HG03025 (cell line): Measurements from ENCODE around the gene POU3F1.

Experiments used
- ATAC-seq: cut with Tn5 transposase; IDR thresholded peaks from one replicate; pipeline ENCODE4 v1.9.1; 2021; ENCODE audit warnings: mild to moderate bottlenecking, moderate library complexity; ENCODE audit not compliant: unreplicated experiment, low FRiP score

POU3F1 gene

DNA sequence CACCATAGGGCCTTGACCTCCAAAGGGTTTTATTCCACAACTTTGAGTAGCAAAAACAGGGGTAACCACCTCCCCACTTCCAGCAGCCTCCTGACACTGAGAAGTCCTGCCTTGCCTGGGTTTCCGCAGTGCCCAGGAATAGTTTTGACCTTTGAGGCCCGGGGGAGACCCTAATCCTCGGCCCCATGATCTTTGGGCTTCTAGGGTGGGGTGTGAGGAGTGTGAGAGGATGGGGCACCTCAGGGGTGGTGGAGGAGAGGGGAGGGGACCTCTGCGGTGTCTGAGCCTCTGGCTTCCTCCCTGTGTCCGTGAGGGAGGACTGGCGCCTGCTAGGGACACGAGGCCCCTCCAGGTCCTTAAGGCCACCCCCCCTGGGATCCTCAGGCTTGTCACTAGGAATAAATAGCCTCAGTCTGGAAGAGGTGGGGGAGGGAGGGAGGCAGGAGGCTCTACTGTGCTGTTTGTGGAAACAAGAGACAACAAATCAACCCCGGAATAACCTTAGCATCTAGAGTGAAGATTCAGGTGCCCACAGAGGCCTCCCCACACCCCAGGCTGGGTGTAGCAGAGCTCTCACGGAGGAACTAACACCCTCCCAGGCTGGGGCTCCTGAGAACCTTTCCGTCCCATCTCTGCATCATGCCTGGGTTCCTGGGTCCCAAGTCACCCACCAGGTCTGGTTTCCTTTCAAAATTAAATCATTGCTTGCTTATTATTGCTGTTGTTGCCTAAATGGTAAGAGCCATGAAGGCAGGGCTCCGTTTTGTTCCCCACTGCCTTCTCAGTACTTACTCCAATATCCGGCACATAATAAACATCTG is 40.4 kb downstream of the POU3F1 start:
- ATAC-seq, result no peak

DNA sequence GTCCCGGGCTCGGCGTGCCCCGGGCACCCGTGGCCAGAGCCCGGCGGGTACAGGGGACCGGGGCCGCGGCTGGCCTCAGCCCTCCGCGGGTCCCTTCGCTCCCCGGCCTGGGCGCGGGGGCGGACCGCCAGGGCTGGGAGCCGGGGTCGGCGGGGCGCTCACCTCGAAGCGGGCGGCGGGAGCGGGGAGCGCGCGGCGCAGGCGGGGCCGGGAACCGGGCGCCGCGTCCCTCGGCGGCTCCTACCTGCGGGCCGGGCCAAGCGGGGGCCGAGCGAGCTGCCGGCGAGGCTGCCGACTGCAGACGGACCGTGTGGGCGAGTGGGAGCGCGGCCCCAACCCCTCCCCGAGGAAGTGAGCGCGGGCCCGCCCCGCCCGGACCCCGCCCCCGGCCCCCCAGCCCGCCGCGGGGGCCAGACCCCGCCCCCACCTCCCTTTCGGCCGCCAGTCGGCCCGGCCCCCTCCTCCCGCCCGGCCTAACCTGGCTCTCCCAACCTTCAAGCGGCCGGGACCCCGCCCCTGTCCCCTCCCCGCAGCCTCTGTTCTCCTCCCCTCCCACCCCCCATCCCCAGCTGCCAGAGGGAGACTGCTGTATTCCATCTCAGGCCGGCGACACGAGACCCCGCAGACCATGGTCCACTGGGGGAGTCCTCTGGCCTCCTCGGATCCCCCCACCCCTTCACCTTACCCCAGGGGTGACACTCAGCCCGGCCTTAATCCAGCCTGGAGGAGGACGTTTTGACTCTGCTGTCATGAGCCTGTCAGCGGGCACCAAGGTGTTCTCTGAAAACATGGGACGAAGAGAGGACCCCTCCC is 41.2 kb downstream of the POU3F1 start, which contains the start of gene FHL3:
FHL3 (minus strand) TSS at position 320 of the 813 bp plus-strand sequence. CDS start 6,102 bp downstream, outside the sequence.
- no peak for ATAC-seq

DNA sequence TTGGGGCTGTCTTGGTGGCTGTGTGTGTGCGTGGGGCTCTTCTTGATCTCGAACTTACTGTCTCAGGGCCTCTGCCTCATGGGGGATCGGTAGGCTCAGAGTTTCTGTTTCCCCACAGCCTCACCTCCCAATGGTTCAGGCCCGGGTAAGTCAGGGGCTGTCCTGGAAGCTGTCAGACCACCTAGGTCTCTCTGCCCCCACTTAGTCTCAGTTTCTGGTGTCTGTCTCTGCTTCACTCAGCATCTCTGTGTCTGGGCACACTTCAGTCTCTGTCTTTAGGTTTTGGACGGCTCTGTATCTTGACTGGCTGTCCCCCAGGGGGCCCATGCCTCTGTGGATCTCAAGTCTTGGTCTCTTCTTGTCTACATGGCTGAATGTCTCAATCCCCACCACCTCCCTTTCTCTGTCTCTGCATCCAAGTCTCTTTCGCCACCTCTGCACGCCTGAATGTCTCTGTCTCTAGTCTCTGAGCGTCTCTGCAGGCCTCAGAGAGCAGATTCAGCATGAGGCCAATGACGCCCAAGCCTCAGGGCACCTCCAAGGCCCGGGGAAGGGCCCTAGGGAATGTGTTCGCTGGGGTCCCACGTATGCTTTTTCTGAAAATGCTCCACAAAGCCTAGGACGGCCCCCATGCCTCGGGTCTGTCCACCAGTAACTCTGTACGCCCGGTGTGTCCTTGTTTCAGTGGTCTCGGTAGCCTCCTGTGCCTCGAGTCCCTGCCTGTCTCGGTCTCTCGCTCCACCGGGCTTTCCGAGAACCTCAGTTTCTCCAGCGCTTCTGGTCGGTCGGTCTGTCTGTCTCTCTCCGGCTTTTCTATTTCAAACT is 42.1 kb downstream of the POU3F1 start:
- ATAC-seq, result no peak

DNA sequence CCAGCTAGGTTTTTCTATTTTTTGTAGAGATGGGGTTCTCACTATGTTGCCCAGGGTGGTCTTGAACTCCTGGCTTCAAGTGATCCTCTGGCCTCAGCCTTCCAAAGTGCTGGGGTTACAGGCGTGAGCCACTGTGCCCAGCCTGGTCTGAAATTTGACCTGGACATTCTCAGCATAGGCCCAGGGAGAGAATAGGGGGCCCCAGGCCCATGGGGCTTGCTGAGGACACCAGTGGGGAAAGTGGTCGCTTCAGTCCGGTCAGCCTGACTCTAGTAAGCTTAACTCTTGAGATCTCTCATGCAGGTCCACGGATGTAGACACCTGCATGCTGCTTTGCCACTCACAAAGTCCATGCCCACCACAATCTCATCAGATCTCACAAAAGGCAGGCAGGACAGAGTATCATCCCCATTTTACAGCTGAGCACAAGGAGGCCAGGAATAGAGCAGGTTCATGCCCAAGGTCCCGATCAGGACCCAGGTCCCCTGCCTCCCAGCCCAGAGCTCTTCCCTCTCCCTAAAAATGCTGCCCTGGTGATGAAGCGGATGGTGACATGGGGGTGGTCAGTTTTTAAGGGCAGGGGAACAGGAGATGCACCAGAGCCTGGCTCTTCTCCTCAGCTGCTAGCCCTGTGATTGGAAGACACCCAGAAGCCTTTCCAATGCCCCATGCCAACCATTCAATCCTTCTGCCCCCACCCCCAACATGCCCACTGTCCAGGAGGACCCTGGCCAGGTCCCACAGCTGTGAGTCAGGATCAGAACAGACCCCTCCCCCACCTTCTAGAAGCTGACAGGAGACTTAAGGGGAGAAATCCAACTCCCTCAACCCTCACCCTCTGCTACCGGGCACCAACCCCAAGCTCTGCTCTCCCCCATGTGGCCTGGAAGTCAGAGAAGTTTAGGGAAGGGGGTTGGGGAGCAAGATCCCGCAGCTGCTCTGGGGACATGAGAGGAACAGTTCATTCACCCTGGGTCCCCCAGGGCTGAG is 43.0 kb downstream of the POU3F1 start:
- ATAC-seq, result no peak

DNA sequence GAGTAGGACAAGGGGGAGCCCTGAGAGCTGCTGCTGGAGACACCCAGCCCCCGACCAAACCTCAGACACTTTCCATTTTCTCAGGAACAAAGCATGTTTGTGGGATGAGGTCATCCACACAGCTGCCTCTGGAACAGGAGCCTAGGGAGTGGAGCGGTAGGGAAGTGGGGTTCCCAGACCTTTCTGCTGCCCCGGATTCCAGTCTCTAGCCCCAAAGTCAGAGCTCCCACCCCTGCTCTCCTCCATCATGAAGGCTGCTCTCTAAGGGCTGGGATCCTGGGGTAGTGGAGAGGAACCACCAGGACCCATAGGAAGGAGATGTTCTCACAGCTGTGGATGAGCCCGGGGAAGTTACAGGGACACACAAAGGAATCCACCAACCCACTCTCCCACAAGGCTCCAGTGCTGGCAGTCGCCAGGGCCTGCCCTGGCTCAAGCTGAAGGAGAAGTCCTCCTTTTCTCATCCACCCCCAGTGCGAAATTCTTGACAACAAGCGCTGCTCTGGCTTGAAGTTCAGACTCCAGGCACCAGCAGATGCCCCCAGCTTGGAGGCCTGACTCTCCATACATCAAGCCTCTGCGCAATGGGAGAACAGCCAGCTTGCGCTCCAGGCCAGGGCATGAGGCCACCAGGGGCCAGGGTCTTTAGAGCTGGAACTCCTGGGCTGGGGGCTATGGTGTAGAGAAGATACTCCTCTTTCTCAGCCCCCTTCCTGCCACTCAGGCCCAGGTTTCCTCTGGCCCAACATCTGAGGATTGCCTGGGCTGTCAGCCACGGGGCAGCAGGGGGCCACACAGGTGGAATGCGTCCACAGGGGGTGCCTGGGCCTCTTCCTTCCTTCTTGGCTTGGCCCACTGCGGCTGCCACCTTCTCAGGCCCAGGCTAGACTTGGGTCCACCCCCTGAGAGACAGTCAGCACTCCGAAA is 45.8 kb downstream of the POU3F1 start:
- no peak for ATAC-seq

DNA sequence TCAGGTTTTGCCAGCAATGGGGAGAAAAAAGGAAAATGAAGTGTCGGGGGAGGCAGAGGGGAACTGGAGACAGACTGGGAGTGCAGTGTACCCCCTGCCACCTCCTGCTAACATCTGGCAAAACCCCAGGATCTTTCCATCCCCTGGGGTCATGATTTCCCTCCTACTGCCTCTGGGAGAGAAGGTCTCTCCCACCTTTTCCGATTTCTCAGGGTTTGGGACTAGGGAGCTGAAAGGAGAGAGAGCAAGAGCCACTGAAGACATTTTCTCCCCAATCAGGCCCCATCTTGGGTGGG is 46.4 kb downstream of the POU3F1 start:
- ATAC-seq, result no peak

DNA sequence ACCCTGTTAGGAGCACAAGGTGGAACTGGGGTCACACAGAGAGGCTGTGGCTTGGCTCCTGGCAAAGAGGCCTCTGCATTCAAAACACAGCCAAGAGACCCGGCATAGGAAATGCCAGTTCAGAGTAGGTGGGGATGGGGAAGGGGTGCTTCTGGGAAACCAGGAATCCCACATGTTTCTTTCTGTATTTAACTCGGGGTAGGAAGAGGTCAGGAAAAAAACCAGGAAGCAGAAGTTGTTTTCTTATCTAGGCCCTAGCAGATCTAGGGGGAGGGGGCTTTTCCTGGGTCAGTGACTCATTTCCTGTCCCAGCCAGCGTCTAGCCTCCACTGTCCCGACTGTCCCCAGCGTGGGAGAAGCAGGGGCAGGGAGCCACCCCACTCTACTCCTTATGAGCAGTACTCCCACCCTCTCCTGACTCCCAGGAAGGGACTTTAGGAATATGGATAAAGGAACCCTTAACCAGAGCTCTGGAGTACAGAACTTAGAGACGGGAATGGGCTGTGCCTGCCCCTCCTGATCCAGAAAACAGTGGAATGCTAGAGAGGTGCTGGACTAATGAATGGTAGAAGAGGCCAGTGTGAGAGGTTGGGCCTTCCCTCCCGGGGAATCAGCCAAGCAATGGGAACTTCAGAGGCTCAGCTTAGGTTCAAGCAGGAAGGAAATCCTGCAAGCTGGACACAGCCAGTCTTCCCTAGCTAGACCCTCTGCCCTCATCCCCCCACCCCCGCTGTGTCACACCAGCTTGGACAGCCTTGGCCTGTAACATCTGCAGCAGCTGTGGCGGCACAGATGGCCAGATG is 47.0 kb downstream of the POU3F1 start:
- ATAC-seq, result no peak

DNA sequence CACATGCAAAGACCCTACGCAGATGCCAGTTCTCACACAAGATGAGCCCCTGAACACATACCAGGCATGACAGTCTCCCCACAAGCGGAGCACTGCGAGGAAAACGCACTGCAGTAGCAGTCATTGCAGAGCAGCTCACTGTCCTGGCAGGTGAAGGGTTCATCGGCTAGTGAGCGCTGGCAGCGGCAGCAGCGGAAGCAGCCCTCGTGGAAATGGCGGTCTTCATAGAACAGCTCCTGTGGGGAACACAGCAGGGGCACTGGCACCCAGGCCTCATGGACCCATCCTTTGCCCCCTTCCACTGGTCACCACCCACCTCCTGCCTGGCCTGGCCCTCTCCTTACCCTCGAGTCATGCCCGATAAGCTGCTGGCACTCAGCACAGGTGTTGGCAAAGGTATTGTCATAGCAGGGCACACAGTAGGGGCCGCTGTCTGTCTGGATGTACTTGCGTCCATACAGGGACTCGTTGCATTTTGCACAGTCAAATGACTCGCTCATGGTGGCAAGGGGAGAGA is 47.6 kb downstream of the POU3F1 start:
- no peak for ATAC-seq

DNA sequence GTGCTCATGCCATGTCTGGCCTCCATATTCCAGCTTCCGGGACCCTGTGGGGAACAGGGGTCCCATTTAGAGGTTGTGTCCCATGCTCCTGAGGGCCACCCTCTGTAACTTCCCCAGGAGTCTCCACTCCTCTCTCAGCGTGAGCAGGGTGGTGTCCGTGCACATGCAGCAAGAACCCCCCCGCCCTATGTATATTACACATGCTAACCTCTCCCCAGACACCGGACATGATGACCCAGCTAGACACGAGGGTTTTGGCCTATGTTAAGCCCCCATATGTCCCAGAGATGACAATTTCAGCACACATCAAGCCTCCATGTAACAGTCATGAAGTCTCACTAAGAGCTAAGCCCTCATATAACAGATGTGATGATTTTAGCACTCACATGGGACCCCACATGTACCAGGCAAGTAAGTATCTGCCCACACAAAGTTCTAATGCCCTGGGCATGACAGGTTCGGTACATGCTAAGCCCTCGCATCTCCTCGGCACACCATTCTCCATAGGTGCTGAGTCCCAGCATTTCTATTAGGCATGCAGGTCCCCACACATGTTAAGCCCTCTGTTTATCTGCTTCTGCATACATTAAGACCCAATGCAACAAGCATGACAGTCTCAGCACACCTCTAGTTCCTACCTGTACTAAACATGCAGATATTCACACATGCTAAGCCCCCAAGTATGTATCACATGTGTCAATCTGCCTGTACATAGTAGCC is 48.3 kb downstream of the POU3F1 start:
- ATAC-seq, result no peak

DNA sequence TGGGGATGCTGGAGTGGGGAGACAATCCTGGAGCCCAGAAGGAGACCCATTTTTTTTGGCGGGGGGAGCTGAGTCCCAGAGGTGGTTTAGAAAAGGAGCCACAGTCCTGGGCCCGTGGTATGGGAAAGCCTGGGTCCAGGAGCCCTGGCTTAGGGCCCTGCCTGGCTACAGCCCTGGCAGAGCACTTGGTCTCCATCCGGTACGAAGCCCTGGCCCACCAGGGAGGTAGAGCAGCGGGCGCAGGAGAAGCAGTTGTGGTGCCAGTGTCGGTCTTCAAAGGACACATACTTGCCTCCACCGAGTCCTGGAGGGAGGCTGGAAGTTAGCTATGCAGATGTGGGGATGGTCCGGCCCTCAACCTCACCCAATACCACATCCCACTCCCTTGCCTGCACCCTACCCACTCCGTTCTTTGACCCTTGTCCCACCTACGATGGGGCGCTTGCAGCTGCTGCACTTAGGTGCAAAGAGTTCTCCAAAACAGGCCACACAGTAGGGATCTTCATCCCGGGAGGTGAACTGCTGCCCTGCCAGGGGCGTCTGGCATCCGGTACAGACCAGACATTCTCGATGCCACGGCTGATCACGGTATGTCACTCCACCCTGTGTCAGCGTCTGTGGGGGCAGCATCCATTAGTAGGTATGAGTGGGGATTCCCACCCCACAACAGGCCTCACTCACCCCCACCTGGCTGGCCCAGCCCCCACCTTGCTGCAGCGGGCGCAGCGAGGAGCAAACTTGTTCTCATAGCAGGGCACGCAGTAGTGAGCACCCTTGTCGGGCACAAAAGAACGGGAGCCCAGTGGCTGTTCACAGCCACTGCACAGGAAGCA is 49.1 kb downstream of the POU3F1 start:
- ATAC-seq, result no peak

DNA sequence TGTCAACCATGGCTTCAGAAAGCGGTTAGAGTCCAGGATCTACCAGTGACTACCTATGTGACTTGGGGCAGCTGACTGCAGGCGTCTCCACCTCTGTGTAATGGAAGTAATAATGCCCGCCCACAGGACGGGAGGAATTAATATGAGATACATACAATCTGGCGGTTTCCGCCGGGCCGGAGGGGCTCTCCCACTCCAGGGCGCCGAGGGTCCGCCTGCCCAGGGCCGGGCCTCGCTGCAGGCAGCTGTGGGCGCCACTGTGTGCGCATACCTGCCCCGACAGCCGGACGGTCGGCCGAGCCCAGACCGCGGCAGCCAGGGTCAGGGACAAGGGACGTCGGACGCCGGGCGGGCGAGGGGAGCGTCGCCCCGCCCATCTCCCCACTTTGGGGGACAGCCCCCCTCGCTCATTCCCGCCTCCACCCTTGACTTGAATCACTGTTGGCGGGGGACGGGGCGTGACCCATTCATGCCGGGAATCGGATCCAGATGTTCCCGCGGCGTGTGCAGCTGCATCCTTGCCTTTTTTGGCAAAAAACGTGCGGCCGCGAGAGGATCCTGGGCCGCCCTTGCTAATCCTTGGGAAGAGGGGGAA is 50.7 kb downstream of the POU3F1 start:
- no peak for ATAC-seq

DNA sequence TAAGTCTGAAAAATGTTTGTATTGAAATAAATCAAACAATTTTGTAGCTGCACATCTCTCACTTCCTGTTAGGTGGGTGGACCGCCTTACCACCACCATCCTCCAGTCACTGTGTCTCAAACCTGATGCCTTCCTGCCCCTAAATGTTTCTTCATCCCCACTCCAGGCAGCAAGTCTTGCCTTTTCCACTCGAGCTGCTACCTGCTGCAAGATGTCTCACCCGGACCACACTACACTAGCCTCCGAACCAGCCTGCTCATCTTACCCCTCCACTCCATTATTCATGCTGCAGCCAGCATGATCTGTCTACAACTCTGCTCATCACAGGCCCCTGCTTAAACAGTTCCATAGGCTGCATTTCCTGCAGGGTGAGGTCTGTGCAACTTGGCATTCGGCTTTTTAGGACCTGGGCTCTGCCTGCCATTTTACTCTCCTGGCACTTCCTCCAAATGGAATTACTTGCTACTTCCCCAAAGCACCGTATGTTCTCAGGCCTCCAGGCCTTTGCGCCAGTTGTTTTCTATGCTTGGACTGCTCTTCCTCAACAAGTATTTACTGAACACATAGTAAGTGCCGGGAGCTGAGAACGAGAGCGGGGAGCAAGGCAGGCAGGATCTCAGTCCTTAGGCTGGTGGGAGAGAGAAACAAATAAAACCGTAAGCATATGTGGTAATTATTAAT is 51.6 kb downstream of the POU3F1 start:
- ATAC-seq, result no peak
